PC-3 (cell line): ENCODE data around the gene ZNF18.

Source experiments
- EZH2 ChIP-seq: fragments of 300-600 bp; sonication (generic); IDR thresholded peaks from one replicate; pipeline ENCODE4 v1.6.1; 2017; ENCODE audit warnings: antibody characterized with exemption, mild to moderate bottlenecking, low read length; ENCODE audit not compliant: unreplicated experiment
- EZH2phosphoT487 ChIP-seq: fragments of 300-600 bp; sonication (generic); IDR thresholded peaks from 2 replicates; pipeline ENCODE4 v1.6.1; 2018; ENCODE audit warnings: mild to moderate bottlenecking, antibody characterized with exemption, low read length, borderline replicate concordance
- TF ChIP-seq, protein P1 (sequence below): fragments of 300-600 bp; sonication (generic); conservative IDR thresholded peaks from 2 replicates; pipeline ENCODE4 v1.5.1; 2017; ENCODE audit warnings: antibody characterized with exemption, low read depth, mild to moderate bottlenecking, low read length

DNA sequence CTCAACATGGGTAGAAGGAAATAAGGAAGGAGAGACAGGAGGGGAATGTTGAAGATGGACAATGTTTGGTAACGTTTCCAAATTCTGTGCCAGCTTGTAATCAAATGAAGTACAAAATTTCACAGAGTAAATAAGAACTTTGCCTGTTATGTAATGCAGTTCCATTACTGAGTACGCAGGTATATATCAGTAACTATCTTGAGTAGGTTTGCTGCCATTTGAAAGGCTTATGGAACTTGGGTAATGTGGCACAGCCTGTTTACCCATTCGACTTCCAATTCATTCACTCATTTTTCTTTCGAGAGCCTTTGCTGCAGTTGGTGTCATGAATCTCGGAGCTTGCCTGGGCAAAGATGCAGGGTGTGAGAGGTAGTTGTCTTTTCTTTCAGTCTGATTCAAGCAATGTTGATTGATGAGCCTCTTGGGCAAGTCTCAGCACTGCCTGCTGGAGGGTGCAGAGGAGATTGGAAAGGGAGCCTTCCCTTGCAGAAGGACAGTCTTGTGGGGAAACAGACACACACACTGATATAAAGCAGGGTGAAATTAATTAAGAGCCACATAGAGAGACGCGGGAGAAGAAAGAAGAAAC is 53.4 kb downstream of the ZNF18 start:
- TF ChIP-seq EZH2 (no peak), EZH2phosphoT487 (no peak)
- TF ChIP-seq, protein P1, sequence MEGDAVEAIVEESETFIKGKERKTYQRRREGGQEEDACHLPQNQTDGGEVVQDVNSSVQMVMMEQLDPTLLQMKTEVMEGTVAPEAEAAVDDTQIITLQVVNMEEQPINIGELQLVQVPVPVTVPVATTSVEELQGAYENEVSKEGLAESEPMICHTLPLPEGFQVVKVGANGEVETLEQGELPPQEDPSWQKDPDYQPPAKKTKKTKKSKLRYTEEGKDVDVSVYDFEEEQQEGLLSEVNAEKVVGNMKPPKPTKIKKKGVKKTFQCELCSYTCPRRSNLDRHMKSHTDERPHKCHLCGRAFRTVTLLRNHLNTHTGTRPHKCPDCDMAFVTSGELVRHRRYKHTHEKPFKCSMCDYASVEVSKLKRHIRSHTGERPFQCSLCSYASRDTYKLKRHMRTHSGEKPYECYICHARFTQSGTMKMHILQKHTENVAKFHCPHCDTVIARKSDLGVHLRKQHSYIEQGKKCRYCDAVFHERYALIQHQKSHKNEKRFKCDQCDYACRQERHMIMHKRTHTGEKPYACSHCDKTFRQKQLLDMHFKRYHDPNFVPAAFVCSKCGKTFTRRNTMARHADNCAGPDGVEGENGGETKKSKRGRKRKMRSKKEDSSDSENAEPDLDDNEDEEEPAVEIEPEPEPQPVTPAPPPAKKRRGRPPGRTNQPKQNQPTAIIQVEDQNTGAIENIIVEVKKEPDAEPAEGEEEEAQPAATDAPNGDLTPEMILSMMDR, result no peak
